SU-DHL-6 (cell line): ENCODE measurements around the gene IQSEC2.

Experiments
- H2AFZ ChIP-seq: fragments of 200-600 bp; sonication (generic); 2 replicates; pipeline ENCODE4 v1.6.1; 2014; ENCODE audit warnings: low read depth, mild to moderate bottlenecking, moderate library complexity, mixed read lengths, antibody characterized with exemption, low read length; ENCODE audit not compliant: severe bottlenecking
- H3F3A ChIP-seq: fragments of 200-600 bp; shearing (Covaris generic); 2 replicates; pipeline ENCODE4 v1.6.0; 2016; ENCODE audit warnings: antibody characterized with exemption, mild to moderate bottlenecking; ENCODE audit not compliant: insufficient read depth
- H3K27ac ChIP-seq: fragments of 200-600 bp; sonication (generic); 2 replicates; pipeline ENCODE4 v1.5.1; 2016; ENCODE audit warnings: low read depth, mild to moderate bottlenecking, low read length, moderate library complexity, mixed read lengths
- H3K27me3 ChIP-seq: fragments of 200-600 bp; sonication (generic), shearing (Covaris generic); 2 replicates; pipeline ENCODE4 v1.6.0; 2014; ENCODE audit warnings: mild to moderate bottlenecking, low read length
- H3K36me3 ChIP-seq: fragments of 200-600 bp; sonication (generic); 2 replicates; pipeline ENCODE4 v1.6.1; 2014; ENCODE audit warnings: mild to moderate bottlenecking, low read length, mixed read lengths
- H3K4me2 ChIP-seq: fragments of 300-600, 200-600 bp; shearing (Covaris generic), sonication (generic); 2 replicates; pipeline ENCODE4 v1.6.0; 2014; ENCODE audit warnings: low read length, low read depth, mild to moderate bottlenecking; ENCODE audit not compliant: poor library complexity, severe bottlenecking
- H3K4me3 ChIP-seq: fragments of 200-600 bp; sonication (generic); 2 replicates; pipeline ENCODE4 v1.5.1; 2014; ENCODE audit warnings: antibody characterized with exemption, low read length, mild to moderate bottlenecking, mixed read lengths; ENCODE audit not compliant: insufficient read depth, poor library complexity, severe bottlenecking
- H3K79me2 ChIP-seq: fragments of 200-600 bp; sonication (generic); 2 replicates; pipeline ENCODE4 v1.6.1; 2014; ENCODE audit warnings: mild to moderate bottlenecking, low read length, moderate library complexity; ENCODE audit not compliant: insufficient read depth
- H3K9ac ChIP-seq: fragments of 200-600 bp; sonication (generic); 2 replicates; pipeline ENCODE4 v1.7.0; 2014; ENCODE audit warnings: mild to moderate bottlenecking, low read length
- H3K9me2 ChIP-seq: fragments of 200-600 bp; sonication (generic); replicated peaks from 2 replicates; pipeline ENCODE4 v1.6.1; 2014; ENCODE audit warnings: low read length; ENCODE audit not compliant: insufficient read depth
- H3K9me3 ChIP-seq: fragments of 200-600 bp; sonication (generic); 2 replicates; pipeline ENCODE4 v1.6.1; 2014; ENCODE audit warnings: low read length, mixed read lengths; ENCODE audit not compliant: insufficient read depth
- H4K20me1 ChIP-seq: fragments of 200-600 bp; sonication (generic); 2 replicates; pipeline ENCODE4 v1.6.1; 2014; ENCODE audit warnings: low read depth, mild to moderate bottlenecking, antibody characterized with exemption, low read length, moderate library complexity, mixed read lengths
- EZH2phosphoT487 ChIP-seq: fragments of 200-600 bp; sonication (generic), shearing (Covaris generic); conservative IDR thresholded peaks from 2 replicates; pipeline ENCODE4 v1.6.1; 2018; ENCODE audit warnings: mild to moderate bottlenecking, antibody characterized with exemption, low read length, moderate library complexity, mixed read lengths
- TF ChIP-seq, protein P1 (sequence below): fragments of 200-600 bp; sonication (generic); IDR thresholded peaks from one replicate; pipeline ENCODE4 v1.5.1; 2017; ENCODE audit warnings: antibody characterized with exemption, mild to moderate bottlenecking, low read length, moderate library complexity; ENCODE audit not compliant: insufficient read depth, poor library complexity, severe bottlenecking

Gene IQSEC2

GRCh38 chrX:53257166-53257565 lies 24.2 kb downstream of the IQSEC2 start:
- no peaks in the 10 kb centered on the region for H4K20me1 ChIP-seq
- H3K79me2 ChIP-seq, result no peaks in the 10 kb centered on the region
- TF ChIP-seq, protein P1, sequence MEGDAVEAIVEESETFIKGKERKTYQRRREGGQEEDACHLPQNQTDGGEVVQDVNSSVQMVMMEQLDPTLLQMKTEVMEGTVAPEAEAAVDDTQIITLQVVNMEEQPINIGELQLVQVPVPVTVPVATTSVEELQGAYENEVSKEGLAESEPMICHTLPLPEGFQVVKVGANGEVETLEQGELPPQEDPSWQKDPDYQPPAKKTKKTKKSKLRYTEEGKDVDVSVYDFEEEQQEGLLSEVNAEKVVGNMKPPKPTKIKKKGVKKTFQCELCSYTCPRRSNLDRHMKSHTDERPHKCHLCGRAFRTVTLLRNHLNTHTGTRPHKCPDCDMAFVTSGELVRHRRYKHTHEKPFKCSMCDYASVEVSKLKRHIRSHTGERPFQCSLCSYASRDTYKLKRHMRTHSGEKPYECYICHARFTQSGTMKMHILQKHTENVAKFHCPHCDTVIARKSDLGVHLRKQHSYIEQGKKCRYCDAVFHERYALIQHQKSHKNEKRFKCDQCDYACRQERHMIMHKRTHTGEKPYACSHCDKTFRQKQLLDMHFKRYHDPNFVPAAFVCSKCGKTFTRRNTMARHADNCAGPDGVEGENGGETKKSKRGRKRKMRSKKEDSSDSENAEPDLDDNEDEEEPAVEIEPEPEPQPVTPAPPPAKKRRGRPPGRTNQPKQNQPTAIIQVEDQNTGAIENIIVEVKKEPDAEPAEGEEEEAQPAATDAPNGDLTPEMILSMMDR, result no peak
- no peak for TF ChIP-seq EZH2phosphoT487
- no peaks in the 10 kb centered on the region for H3F3A ChIP-seq
- H3K36me3 ChIP-seq, result no peaks in the 10 kb centered on the region
- H2AFZ ChIP-seq, result no peak overlapping the region
- H3K9me2 ChIP-seq, result no peaks in the 10 kb centered on the region
- H3K4me3 ChIP-seq, result no peak overlapping the region
- H3K9ac ChIP-seq, result no peak overlapping the region
- no peaks in the 10 kb centered on the region for H3K9me3 ChIP-seq
- H3K4me2 ChIP-seq, result no peak overlapping the region
- H3K27ac ChIP-seq, result no peak overlapping the region
- no peaks in the 10 kb centered on the region for H3K27me3 ChIP-seq

DNA sequence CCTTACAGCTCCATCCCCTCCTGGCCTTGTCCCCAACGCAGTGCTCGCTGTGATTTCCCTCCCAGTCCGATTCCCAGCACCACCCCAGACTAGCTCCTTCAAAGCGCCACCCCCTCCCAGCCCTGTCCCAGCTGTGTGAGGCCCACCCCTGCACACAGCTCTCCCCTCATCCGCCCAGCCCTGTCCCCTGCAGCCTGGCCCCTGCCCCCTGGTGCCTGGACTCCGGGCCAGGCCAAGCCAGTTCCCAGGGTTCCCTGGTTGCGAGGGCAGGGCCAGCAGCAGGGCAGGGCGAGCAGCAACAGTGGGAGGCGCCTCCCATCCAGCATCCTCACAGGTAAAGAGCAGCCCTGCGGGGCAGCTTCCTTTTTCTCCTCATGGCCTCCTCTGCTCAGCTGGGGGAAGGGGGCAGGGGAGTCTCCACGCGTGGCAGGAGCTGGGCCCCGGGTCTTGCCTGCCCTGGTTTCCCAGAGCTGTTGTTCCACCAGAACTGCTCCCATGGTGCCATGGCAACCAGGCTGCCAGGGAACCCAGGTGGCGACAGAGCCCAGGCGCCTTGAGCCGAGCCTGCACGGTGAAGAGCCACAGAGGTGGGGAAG lies 24.8 kb downstream of the IQSEC2 start:
- Histone ChIP-seq H3K4me3 (no peak overlapping the region), H3K9me3 (no peaks in the 10 kb centered on the region), H3K36me3 (no peaks in the 10 kb centered on the region), H3F3A (no peaks in the 10 kb centered on the region), H3K27me3 (no peaks in the 10 kb centered on the region), H3K4me2 (no peak overlapping the region), H2AFZ (no peak overlapping the region), H4K20me1 (no peaks in the 10 kb centered on the region), H3K9ac (no peak overlapping the region), H3K79me2 (no peaks in the 10 kb centered on the region), H3K9me2 (no peaks in the 10 kb centered on the region), H3K27ac (no peak overlapping the region)
- TF ChIP-seq, protein P1, result no peak
- TF ChIP-seq EZH2phosphoT487, result no peak

DNA sequence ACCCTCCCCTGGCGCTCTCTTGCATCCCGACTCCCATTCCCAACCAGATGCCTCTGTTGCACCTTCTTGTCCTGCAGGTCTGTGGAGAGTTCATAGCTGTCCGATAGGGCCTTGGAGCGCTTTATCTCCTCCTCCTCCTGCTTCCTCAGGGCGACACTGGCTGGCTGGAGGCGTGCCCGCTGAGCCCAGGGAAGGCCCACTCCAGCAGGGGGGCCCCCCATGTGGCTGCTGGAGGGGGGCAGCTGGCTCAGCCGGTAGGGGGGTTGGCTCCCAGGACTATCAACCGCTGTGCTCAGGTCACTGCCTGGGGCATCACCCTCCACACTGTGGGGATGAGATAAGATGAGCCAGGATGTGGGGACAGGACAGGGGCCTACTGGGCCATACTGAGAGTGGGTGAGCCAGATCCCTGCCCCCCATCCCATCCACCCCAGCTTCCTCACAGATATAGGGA lies 25.6 kb downstream of the IQSEC2 start:
- Histone ChIP-seq H3F3A (no peaks in the 10 kb centered on the region), H3K9me2 (no peaks in the 10 kb centered on the region), H3K36me3 (no peaks in the 10 kb centered on the region), H4K20me1 (no peaks in the 10 kb centered on the region), H3K9ac (no peak overlapping the region), H3K9me3 (no peaks in the 10 kb centered on the region), H3K4me2 (no peak overlapping the region), H3K4me3 (no peak overlapping the region), H3K79me2 (no peaks in the 10 kb centered on the region), H3K27ac (no peak overlapping the region), H3K27me3 (no peaks in the 10 kb centered on the region), H2AFZ (no peak overlapping the region)
- TF ChIP-seq, protein P1, result no peak
- TF ChIP-seq EZH2phosphoT487, result no peak
